NB4 (cell line): ENCODE data around the gene NRBF2.

Experiments used
- DNase-seq: peaks from one replicate; pipeline ENCODE4 v3.0.0; 2010; ENCODE audit warnings: low read depth
- H3K4me3 ChIP-seq: one replicate; pipeline ENCODE4 v1.5.1; 2011; ENCODE audit warnings: mild to moderate bottlenecking, low read depth, low read length, moderate library complexity
- MYC ChIP-seq: IDR thresholded peaks from 2 replicates; pipeline ENCODE4 v1.6.1; 2011; ENCODE audit warnings: low read depth, low read length
- POLR2A ChIP-seq: IDR thresholded peaks from 2 replicates; pipeline ENCODE4 v1.6.1; 2011; ENCODE audit warnings: mild to moderate bottlenecking; ENCODE audit not compliant: insufficient read length; ENCODE audit errors: extremely low read depth
- TF ChIP-seq, protein P1 (sequence below): IDR thresholded peaks from one replicate; pipeline ENCODE4 v1.5.1; 2012; ENCODE audit warnings: low read depth, low read length
- TF ChIP-seq, protein P2 (sequence below): IDR thresholded peaks from 2 replicates; pipeline ENCODE4 v1.6.1; 2011; ENCODE audit warnings: low read depth, low read length

Gene NRBF2

DNA sequence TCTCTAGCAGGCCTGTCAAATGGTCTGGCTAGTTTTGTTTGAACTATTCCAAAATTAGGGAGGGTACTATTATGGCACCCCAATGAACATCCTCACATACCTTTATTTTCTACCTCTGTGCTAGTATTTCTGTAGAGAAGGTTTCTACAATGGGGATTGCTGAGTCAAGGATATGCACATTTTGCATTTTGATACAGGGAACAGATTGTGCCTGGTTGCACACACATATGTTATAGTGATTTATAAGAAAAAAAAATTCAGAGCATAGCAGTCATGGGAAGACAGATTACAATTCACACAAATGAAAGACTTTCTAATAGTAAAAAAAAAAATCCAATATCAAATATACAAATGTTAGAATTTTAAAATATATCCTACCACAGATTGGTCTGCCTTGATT lies 14.1 kb upstream of the NRBF2 start:
- DNase-seq: no peak
- no peak for TF ChIP-seq MYC
- TF ChIP-seq, protein P1, sequence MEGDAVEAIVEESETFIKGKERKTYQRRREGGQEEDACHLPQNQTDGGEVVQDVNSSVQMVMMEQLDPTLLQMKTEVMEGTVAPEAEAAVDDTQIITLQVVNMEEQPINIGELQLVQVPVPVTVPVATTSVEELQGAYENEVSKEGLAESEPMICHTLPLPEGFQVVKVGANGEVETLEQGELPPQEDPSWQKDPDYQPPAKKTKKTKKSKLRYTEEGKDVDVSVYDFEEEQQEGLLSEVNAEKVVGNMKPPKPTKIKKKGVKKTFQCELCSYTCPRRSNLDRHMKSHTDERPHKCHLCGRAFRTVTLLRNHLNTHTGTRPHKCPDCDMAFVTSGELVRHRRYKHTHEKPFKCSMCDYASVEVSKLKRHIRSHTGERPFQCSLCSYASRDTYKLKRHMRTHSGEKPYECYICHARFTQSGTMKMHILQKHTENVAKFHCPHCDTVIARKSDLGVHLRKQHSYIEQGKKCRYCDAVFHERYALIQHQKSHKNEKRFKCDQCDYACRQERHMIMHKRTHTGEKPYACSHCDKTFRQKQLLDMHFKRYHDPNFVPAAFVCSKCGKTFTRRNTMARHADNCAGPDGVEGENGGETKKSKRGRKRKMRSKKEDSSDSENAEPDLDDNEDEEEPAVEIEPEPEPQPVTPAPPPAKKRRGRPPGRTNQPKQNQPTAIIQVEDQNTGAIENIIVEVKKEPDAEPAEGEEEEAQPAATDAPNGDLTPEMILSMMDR: no peak
- TF ChIP-seq POLR2A: no peak
- TF ChIP-seq, protein P2, sequence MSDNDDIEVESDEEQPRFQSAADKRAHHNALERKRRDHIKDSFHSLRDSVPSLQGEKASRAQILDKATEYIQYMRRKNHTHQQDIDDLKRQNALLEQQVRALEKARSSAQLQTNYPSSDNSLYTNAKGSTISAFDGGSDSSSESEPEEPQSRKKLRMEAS: no peak
- H3K4me3 ChIP-seq: no peak overlapping the region

DNA sequence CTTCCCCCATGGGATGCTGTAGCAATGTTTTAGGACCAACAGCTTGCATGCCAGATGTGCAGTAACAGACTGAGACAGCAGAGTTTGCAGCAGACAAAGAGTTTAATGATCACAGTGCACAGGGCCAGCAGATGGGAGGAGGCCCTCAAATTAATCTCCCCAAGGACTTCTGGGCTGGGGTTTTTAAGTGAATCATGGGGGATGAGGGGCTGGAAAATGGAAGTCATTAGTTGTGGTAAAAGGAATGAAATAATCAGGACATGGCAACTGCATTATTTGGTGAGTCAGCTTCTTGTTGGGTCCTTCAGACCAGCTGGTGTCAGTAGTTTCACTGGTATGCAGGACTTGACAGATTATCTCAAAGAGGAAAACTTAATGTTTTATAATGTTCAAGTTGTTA lies 12.6 kb upstream of the NRBF2 start:
- H3K4me3 ChIP-seq: no peak overlapping the region
- DNase-seq: peak; percentile 43
- TF ChIP-seq MYC: no peak
- TF ChIP-seq, protein P2: no peak
- TF ChIP-seq POLR2A: no peak
- TF ChIP-seq, protein P1: no peak

DNA sequence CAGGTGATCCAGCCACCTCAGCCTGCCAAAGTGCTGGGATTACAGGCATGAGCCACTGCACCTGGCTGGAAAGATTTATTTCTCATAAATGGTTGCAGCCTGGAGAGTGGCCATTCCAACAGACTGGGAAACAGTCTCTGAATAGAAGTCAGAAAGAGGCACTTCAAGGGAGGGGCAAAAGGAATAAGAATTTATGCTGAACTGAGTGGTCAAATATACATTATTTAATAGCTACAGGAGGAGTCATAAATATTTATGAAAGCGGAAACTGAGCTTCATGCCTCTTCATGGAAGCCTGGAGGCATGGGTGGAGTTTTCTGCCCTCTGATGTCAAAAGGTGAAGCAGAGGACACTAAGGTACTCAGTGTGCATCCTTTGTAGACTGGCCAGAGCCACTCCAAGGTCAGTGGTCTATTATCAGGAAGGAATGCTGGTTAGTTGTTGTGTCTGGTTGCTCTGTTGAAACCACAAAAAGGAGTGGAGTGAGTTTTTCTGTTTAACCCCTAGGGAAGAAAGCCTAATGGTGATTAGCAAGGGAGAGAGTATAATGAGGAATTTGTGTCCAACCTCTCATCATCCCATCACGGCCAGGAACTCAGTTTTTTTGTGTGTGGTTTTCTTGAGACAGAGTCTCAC lies 9.3 kb upstream of the NRBF2 start:
- DNase-seq: no peak
- H3K4me3 ChIP-seq: no peak overlapping the region
- TF ChIP-seq POLR2A (no peak), MYC (no peak)
- TF ChIP-seq, protein P1: no peak
- TF ChIP-seq, protein P2: no peak

DNA sequence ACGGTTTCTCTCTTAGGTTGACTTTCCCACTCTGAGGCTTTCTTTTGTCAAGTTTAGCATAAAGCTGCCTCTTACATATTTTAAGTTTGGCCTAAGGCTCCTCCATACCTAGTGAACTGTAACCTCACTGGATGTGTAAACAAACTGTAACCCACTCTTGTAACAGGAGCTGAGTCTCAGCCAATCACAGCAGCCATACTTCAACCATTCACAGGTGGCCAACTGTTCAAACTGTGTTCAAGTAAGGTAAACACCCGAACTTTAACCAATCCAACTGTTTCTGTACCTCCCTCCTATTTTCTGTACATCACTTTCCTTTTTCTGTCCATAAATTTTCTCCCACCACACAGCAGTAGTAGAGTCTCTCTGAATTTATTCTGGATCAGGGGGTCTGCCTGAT lies 7.7 kb upstream of the NRBF2 start:
- no peak for TF ChIP-seq MYC
- no peak for TF ChIP-seq POLR2A
- TF ChIP-seq, protein P1: no peak
- TF ChIP-seq, protein P2: no peak
- DNase-seq: no peak
- H3K4me3 ChIP-seq: no peak overlapping the region

DNA sequence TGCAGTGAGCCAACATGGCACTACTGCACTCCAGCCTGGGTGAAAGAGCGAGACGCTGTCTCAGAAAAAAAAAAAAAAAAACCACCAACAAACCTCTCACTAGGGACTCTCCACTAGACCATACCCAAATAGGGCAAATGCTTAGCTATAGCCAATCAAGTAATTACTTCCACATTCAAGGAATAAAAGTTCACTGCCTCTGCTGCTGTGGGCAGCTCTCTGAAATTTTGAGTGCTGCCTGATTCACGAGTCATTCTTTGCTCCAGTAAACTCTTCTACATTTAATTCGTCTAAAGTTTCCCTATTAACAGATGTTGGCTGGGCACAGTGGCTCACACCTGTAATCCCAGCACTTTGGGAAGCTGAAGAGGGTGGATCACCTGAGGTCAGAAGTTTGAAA lies 4.7 kb upstream of the NRBF2 start:
- no peak for DNase-seq
- no peak overlapping the region for H3K4me3 ChIP-seq
- TF ChIP-seq, protein P1: no peak
- TF ChIP-seq, protein P2: no peak
- TF ChIP-seq POLR2A (no peak), MYC (no peak)
